Subcutaneous adipose tissue (tissue), 4 donors: Measurements from ENCODE around the gene SEC24B. TPM values are rescaled to one million over a fixed set of nuclear protein-coding genes. Genes with fewer than 3 reads are reported as not detected.

Experiments used
- CTCF ChIP-seq: fragments of 450-650 bp; IDR thresholded peaks from one replicate; pipeline ENCODE4 v1.5.1; 2016; ENCODE audit warnings: low read depth, mild to moderate bottlenecking, control low read depth, antibody characterized with exemption, moderate library complexity
- total RNA-seq, 4 donors: library from RNA; depleted of rRNA; stranded (reverse); fragments of >200 nt; gene quantifications; one replicate each; pipeline ENCODE4 v1.1.0, GENCODE V29; 2016

The SEC24B gene
- total RNA-seq, 4 donors from 2014 or later: 36.9 to 50.9 (median 44.0) TPM

- no peak for TF ChIP-seq CTCF
Observed at GRCh38 chr4:109447278-109447677, 13.7 kb downstream of the SEC24B start.

GRCh38 chr4:109451544-109452273, 18.1 kb downstream of the SEC24B start:
- no peak for TF ChIP-seq CTCF

GRCh38 chr4:109462297-109462696, 28.7 kb downstream of the SEC24B start:
- TF ChIP-seq CTCF: no peak

GRCh38 chr4:109462802-109463201, 29.2 kb downstream of the SEC24B start:
- no peak for TF ChIP-seq CTCF

GRCh38 chr4:109465069-109465468, 31.5 kb downstream of the SEC24B start:
- TF ChIP-seq CTCF: no peak

GRCh38 chr4:109469915-109470314, 36.3 kb downstream of the SEC24B start:
- TF ChIP-seq CTCF: no peak

- no peak for TF ChIP-seq CTCF
Observed at GRCh38 chr4:109472343-109472761, 38.7 kb downstream of the SEC24B start.
